ENCODE data around the gene IL21R.
"Not testable (repeated sequence)": the region's sequence is repeated elsewhere in the genome, so short reads cannot be mapped to it uniquely, and the experiment has no call there.

Gene IL21R

DNA sequence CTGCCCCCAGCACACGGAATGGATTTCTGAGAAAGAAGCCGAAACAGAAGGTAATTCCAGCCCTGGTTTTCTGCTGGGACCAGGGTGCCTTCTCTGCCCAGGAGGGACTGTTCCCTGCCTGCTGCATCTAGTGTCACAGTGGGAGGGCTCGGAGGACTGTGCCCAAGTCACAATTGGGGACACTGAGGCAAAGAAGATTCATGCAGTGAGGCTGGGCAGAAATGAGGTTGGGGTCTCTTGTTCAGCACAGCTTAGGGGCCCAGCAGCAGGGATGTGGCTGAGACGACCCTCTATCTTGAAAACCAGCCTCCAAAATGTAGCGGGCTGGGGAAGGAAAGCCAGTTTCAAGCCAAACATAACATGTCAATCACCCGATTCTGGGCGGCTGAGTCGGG, 592 bp downstream of the IL21R start:
- DNase-seq (ENCODE audit: low read depth), result no peak

DNA sequence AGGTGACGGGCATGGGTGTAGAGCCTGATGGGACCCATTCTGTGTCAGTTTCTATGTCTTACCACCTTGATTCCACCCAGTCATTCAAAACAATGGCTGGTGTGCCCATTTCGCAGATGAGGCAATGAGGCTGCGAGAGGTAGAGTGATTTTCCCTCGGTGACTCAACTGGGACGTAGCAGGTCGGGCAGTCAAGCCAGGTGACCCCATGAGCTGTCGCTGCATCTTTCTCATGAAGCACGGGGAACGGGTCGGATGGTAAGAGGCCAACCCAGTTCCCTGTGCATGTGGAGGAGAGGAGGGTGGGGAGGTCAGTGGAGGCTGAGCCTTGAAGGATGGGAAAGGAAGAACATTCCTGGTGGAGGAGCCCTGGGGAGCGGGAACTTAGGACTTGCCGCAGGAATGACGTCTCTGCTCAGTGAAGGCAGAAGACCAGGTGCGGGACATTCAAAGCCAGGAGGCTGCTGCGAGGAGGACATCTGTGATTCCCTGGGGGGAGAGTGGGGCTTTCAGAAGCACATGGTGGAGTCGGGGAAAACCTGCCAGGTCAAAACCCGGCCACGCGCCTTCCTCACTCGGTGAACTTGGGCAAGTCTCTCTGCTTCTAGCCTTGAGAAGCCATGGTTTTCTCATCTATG, 1.1 kb downstream of the IL21R start:
- no peak for DNase-seq (ENCODE audit: low read depth)

DNA sequence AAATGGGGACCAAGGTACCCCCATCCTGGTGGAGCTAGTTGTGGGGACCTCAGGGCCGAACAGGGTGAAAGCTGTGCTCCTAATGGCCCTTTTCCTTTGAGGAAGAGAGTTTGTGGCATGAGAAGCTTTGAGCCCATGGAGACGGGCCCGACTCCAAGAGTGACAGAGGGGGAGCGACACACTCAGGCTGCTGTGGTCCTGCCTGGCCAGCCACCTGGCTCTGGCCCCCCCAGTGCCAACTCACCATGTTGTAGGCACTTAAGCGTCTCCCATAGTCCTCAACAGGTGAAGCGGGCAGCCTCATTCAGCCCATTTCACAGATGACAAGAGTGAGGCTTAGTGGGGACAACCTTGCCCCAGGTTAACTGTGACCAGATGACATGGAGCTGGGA, 1.6 kb downstream of the IL21R start:
- DNase-seq (ENCODE audit: low read depth), result no peak

DNA sequence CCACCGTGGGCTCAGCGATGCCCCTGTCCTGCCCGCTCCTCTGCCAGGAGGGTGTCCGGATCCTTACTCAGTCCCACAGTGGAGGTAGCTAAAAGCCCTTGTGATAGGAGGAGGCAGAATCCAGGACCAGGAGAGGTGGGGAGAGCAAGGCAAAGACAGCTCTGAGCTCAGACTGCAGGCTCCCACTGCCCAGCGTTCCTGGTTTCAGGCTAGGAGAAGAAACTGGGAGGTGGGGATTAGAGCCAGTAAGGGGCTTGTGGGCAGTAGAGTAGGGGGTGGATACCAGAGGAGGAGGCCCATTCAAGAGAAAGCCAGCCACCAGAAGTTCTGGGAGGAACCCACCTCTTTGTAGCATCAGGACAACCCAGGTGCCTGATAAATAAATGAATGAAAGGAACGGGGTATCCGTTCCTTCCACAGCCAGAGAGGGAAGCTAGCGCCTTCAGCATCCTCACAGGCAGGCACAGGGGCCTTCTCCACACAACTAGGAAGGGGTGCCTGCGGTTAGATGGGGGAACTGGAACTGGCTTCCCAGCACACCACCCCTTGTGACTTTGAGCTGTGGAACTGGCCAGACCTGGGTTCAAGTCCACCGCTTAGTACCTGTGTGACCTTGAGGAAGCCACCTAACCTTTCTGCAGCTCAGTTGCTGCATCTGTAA, 2.3 kb downstream of the IL21R start:
- DNase-seq (ENCODE audit: low read depth), result no peak

DNA sequence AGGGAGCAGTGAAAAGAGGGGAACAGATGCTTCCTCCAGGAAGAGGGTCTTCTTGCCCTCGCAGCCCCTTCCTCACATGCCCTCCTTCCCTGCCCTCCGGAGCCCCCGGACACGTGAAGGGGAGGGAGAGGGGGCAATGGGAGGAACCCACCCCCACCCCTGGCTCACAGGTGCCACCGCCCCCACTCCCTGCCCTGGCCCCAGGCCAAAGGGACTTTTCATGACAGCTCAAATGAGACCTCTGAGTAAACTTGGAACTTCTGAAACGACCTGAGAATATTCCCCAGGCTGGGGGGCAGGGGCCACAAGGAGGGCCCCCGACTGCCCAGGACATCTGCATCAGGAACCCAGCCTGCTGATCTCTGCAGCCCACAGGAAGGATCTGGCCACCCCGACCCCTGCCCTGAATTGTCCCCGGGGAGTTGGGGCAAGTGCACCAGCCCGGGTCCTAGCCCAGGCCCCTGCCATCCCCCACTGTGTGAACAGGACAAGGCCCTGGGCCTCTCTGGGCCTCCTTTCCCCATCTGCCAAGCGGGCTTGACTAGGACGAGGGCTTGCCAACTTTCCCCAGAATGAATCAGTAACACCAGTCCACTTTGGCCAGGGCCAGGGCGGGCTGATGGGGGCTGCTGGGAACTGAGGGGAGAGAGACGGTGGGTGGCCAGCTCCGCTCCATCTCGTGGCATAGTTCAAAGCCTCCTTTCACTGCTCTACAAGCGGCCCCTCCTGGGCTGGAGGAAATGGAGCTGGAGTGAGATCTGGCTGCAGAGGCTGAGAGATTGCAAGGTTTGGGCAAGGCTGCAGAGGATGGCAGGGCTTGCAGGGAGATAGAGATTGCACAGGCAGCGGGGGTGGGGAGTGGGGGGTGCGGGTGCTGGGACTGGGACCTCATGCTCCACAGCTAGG, 3.8 kb downstream of the IL21R start:
- DNase-seq (ENCODE audit: low read depth), result no peak

DNA sequence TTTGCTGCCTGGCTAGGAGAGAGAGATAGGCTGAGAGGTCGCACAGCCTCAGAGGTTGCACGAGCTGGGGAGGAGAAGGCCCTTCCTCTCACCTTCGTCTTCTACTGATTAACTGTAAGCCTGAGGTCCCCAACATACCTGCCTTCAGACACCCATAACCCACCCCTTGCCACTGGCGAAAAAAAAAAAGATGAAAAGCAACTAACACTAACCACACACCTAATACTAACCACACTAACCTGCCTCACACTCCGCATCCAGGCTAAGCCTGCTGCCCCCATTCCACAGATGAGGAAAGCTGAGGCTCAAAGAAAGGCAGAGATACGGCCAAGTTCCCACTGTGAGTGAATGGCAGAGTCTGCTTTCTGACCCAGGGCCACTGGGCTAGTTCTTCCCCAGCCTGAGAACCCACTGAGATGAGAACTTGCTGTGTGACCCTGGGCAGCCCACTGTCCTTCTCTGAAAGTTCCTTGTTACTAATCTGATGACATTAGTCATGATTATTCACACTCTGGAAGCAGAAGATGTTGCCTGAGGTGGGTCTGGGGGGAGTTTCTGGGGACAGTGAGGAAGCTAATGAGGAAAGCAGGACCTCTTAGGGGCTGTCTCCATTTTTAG, 4.6 kb downstream of the IL21R start:
- DNase-seq (ENCODE audit: low read depth), result no peak

DNA sequence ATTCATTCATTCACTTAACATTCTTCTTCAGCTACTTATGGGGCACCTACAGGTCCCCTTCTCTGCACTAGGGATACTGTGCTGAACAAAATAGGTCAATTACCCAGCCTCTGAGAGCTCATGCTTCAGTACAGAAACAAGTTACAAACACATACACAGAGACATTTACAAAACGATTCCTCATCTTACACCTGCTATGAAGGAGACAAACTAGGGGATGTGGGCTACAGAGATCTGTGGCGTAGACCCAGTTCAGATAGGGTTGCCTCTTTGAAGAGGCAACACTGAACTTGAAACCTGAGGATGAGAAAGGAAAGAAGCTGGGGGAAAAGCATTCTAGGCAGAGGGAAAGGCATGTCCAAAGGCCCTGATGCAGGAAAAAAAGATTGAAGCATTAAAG, 5.2 kb downstream of the IL21R start:
- DNase-seq (ENCODE audit: low read depth), result no peak

DNA sequence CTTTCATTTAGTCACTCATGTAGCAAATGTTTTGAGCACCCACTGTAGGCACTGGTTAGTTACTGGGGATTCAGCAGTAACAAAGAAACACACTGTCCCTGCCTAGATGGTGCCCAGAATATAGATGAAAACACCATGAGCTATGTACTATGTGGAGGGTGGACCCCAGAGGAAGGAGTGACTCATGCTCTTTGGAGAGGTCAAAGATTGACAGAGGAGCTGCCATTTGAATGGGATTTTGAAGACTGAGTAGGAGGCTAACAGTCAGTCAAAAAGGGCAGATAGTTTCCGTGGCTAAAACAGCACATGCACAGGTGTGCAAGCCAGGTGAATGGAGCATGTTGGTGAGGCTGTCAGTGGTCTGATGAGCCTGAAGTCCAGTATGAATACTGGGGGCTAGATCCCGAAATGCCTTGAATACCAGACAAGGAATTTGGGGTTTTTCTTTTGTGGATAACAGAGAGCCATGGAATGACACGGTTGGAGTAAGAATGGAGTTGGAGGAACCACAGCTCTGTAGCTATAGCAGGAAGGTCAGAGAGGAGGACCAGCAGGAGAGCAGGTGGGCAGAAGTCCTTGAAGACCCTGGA, 6.1 kb downstream of the IL21R start:
- peak; percentile 79 for DNase-seq (ENCODE audit: low read depth)

DNA sequence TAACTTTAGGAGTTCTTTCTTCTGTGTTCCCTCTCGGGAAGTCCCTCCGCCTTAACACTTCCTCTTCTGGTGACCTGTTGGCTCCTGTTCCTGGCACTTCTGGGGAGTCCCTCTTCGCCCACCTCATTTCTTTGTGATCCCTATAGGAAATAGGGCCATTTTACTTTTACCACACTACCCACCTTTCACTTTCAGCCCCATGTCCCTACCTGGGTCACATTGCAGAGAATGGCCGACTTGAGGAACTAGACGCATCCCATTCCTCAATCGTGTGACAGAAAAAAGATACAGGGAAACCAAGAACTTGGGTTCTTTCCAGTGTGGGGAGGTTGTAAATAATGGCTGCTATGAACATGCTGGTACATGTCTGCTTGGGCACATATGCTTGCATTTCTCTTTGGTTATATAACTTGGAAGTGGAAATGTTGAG, 6.6 kb downstream of the IL21R start:
- no peak for DNase-seq (ENCODE audit: low read depth)

DNA sequence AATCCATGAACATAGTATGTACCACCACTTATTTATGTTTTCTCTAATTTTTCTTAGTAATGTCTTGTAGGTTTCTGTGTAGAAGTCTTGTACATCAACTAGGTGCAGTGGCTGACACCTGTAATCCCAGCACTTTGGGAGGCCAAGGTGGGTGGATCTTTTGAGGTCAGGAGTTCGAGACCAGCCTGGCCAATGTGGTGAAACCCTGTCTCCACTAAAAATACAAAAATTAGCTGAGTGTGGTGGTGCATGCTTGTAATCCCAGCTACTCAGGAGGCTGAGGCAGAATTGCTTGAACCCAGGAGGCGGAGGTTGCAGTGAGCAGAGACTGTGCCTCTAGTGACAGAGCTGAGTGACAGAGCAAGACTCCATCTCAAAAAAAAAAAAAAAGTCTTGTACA, 8.0 kb downstream of the IL21R start:
- not testable (repeated sequence) for DNase-seq (ENCODE audit: low read depth)

DNA sequence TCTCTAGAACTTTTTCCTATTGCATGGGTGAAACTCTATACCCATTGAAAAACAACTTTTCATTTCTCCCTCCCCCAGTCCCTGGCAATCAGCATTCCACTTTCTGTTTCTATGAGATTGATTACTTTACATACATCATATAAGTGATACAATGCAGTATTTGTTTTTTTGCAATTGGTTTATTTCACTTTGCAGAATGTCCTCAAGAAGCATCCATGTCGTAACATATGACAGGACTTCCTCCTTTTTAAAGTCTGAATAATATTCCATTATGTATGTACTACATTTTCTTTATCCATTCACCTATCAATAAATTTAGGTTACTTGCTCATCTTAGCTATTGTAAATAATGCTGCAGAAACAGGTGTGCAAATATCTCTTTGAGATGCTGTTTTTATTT, 8.8 kb downstream of the IL21R start:
- DNase-seq (ENCODE audit: low read depth), result no peak

DNA sequence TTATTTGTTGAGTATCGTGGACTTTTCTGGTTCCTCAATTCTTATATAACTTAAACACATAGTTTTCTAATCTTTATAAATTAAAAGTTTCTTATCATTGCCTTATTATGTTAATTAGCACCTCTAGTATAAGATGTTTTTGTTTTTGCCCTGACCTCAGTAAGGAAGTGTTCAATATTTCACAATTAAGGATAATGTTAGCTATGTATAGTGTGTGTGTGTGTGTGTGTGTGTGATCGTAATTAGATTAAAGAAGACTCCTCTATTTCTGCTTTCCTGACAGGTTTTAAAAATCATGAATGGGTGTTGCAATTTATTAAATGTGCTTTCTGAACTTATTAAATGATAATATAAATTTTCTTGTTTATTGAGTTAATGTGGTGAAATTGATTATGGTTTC, 12.0 kb downstream of the IL21R start:
- DNase-seq (ENCODE audit: low read depth), result no peak

DNA sequence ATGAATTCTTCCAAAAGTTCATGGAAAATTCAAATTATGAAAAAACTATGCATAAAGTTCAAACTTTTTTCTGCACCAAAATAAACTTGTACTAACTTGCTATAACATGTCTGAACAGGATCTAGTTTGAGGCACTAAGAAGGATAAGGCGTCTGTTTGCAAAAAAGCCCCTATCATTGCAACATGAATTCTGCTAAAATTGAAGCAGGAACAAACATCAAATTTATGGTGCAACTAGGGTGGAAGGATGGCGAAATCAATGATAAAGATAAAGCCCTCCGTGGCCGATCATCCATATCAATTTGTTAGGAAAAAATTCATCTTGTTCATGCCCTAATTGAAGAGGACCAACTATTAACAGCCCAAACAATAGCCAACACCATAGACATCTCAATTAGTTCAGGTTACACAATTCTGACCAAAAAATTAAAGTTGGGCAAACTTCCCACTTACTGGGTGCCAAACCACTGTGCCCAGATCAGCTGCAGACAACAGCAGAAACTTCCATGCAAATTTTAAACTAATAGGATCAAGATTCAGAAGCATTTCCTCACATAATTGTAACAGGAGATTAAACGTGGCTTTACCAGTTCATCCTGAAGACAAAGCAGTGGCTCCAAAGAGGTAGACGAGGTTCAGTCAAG, 12.9 kb downstream of the IL21R start:
- DNase-seq (ENCODE audit: low read depth), result no peak

DNA sequence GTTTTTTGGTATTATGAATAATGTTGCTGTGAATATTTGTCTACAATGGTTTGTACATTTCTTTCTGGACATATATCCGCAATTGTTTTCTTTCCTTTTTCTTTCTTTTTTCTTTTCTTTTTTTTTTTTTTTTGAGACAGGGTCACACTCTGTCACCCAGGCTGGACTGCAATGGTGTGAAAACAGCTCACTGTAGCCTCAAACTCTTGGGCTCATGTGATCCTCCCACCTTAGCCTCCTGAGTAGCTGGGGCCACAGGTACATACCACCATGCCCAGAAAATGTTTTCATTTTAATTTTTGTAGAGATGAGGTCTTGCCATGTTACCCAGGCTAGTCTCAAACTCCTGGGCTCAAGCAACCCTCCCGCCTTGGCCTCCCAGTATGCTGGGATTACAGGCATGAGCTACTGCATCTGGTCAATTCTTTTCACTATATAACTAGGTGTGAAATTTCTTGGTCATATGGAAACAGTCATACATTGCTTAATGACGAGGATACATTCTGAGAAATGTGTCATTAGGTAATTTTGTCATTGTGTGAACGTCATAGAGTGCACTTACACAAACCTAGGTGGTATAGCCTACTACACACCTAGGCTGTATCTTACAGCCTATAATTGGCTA, 15.2 kb downstream of the IL21R start:
- no peak for DNase-seq (ENCODE audit: low read depth)

DNA sequence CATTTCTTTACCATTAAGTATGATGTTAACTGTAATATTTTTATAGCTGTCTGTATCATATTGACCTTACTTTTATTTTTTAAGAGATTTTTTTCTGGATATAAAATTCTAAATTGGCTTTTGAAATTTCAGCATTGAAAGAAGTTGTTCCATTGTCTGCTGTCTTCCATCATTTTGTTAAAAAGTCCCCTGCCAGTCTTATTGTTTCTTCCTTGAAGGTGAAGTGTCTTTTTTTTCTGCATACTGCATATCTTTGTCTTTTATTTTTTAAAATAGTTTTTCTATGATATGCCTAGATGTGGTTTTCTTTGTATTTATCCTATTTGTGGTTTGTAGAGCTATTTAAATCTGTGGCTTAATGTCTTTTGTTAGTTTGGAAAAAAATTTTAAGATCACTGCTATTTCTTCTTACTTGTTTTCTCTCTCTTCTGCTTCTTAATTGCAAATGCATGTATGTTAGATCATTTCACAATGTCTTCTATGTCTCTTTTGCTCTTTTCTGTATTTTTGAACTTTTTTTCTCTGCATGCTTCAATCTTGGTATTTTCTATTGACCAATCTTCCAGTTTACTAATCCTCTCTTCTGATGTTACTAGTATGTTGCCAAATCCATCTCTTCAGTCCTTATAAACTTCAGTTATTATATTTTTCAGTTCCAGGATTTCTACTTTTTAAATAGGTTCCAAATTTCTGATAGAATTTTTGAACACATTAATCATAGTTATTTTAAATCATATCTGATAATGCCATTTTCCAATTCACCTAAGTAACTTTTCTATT, 20.2 kb downstream of the IL21R start:
- no peak for DNase-seq (ENCODE audit: low read depth)

DNA sequence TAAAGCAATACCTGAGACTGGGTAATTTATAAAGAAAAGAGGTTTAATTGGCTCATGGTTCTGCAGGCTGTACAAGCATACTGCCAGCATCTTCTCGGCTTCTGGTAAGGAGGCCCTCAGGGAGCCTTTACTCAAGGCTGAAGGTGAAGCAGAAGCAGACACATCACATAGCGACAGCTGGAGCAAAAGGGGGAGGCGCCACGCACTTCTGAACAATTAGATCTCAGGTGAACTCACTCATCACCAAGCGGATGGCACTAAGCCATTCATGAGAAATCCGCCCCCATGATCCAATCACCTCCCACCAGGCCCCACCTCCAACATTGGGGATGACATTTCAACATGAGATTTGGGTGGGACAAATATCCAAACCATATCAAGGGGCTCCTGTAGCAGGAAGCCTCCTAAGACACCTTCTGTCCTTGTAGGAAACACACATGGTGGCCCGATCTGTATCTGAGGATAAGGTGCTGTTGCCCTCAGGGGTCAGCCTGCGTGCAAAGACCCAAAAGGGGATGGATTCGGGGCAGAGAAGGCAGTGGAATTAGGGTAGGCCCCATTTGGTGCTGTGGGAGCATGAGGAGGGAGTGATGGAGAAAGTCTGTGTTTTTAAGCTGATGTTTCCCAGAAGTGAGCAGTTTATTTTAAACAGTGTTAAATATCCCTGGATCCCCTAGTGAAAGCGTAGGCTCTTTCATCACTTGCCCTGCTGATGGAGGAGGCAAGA, 23.0 kb downstream of the IL21R start:
- DNase-seq (ENCODE audit: low read depth), result no peak

DNA sequence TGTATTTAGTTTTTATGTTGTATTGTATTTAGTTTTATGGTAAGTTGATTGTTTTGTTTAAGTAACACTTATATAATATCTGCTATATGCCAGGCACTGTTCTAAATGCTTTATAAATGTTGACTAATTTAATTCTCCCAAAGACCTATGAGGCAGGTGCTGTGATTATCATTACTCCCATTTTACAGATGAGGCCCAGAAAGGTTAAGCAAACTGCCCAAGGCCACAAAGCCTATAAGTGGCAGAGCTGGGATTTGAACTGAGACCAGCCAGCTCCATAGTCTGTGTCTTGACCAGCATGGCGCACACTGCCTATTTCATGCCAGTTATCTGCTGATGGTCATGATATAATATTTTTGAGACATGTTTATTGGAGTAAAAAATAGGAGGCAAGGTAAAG, 24.0 kb downstream of the IL21R start:
- DNase-seq (ENCODE audit: low read depth), result no peak

DNA sequence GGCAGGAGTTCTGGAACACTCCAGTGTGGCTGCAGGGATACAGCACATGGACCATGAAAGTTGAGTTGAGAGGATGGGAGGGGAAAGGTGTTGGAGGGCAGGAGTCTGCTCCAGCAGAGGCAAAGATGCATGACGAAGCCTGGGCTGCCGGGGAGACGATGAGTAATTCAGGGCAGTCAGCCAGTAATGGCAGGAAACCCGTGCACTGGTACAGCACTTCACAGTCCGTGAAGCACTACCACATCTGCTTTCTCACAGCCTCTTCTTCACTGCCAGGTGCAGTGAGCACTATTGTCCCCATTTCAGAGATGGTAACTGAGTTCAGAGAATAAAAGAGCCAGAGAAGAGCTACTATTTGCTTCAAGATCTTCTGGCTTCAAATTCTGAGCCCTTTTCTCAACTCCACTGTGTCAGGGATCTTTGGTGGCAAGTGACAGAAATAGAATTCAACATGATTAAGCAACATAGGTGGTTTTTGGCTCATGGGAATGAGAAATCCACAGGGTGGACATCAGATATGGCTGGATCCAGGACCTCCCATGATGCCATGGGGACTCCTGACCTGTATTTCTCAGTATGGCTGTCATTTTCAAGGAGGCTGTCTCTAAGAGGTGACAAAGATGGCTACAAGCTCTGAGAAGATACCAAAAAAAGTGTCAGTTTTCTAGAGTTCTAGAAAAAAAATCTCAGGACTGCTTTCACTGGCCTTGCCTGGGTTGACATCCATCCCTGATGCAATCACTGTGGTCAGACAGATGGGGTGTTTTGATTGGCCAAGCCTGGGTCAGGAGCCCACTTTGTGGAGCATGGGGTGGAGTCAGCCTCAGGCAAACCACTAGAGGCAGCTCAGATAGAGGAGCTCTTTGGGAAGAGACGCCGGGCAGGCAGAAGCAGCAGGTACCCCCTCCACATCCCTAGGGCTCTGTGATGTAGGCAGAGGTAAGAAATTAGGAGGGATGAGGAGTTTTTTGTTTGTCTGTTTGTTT, 24.7 kb downstream of the IL21R start:
- peak; percentile 86 for DNase-seq (ENCODE audit: low read depth)

DNA sequence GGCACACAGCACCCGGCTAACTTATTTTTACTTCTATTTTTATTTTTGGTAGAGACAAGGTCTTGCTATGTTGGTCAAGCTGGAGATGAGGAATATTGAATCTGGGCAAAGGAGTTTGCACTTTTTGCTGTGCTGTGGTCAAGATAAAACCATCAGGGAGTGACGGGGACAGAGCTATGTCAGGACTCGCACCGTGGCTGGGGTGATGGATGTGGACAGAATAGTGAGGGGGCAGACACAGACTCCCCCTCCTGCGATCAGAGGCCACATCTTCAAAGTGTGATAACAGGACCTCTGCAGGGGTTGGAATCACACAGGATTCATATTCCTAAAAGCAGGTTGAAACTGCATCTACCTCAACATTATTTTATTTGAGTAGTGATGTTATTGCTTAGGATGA, 25.6 kb downstream of the IL21R start:
- no peak for DNase-seq (ENCODE audit: low read depth)
